Astrocyte (in vitro differentiated cells and primary cell): ENCODE results near the gene ANKRD33B. TPM values are rescaled to one million over a fixed set of nuclear protein-coding genes. Genes with fewer than 3 reads are reported as not detected.

Experiments
- DNase-seq: peaks from one replicate; pipeline ENCODE4 v3.0.0-alpha.2; 2010; ENCODE audit warnings: low read depth
- FAIRE-seq: peaks from 2 replicates; lab custom pipeline; 2011; peaks lifted over from hg19 to GRCh38; lab: Jason Lieb, UNC
- H2AFZ ChIP-seq: 2 replicates; pipeline ENCODE4 v1.6.0; 2012; ENCODE audit warnings: low read depth, low read length, inconsistent platforms
- H3K27ac ChIP-seq: 2 replicates; pipeline ENCODE4 v1.5.1; 2011; ENCODE audit warnings: low read depth, low read length, inconsistent platforms
- H3K27me3 ChIP-seq: 2 replicates; pipeline ENCODE4 v1.6.0; 2011; ENCODE audit warnings: low read length, inconsistent platforms; ENCODE audit not compliant: insufficient read depth
- H3K36me3 ChIP-seq: 2 replicates; pipeline ENCODE4 v1.5.1; 2011; ENCODE audit warnings: low read length, inconsistent platforms; ENCODE audit not compliant: insufficient read depth
- H3K4me1 ChIP-seq: 2 replicates; pipeline ENCODE4 v1.5.1; 2011; ENCODE audit warnings: low read length, inconsistent platforms; ENCODE audit not compliant: insufficient read depth
- H3K4me2 ChIP-seq: 2 replicates; pipeline ENCODE4 v1.6.0; 2012; ENCODE audit warnings: low read length, inconsistent platforms
- H3K4me3 ChIP-seq: 2 replicates; pipeline ENCODE4 v1.5.1; 2011; ENCODE audit warnings: low read depth, mild to moderate bottlenecking, low read length, inconsistent platforms; ENCODE audit not compliant: insufficient read depth
- H3K79me2 ChIP-seq: 2 replicates; pipeline ENCODE4 v1.6.0; 2012; ENCODE audit warnings: mild to moderate bottlenecking, low read length, inconsistent platforms; ENCODE audit not compliant: insufficient read depth
- H3K9ac ChIP-seq: 2 replicates; pipeline ENCODE4 v1.6.0; 2012; ENCODE audit warnings: mild to moderate bottlenecking, low read length, inconsistent platforms
- H3K9me3 ChIP-seq: 2 replicates; pipeline ENCODE4 v1.5.1; 2012; ENCODE audit warnings: low read depth, mild to moderate bottlenecking, low read length, inconsistent platforms; ENCODE audit not compliant: insufficient read depth
- H4K20me1 ChIP-seq: 2 replicates; pipeline ENCODE4 v1.6.0; 2012; ENCODE audit warnings: low read length, inconsistent platforms; ENCODE audit not compliant: insufficient read depth
- H3K27ac Mint-ChIP-seq: one replicate; pipeline ENCODE4 v1.8.0; 2021; ENCODE audit warnings: mild to moderate bottlenecking, mixed read lengths; ENCODE audit not compliant: unreplicated experiment
- H3K27me3 Mint-ChIP-seq: one replicate; pipeline ENCODE4 v1.8.0; 2021; ENCODE audit warnings: low read depth, mixed read lengths; ENCODE audit not compliant: unreplicated experiment
- H3K36me3 Mint-ChIP-seq: one replicate; pipeline ENCODE4 v1.8.0; 2021; ENCODE audit warnings: low read depth, mixed read lengths; ENCODE audit not compliant: unreplicated experiment
- H3K4me1 Mint-ChIP-seq: one replicate; pipeline ENCODE4 v1.8.0; 2021; ENCODE audit warnings: low read depth, mixed read lengths; ENCODE audit not compliant: unreplicated experiment
- H3K4me3 Mint-ChIP-seq: one replicate; pipeline ENCODE4 v1.8.0; 2021; ENCODE audit warnings: mild to moderate bottlenecking, moderate library complexity, mixed read lengths; ENCODE audit not compliant: unreplicated experiment
- H3K9me3 Mint-ChIP-seq: one replicate; pipeline ENCODE4 v1.8.0; 2021; ENCODE audit warnings: mild to moderate bottlenecking, mixed read lengths; ENCODE audit not compliant: unreplicated experiment
- EZH2 ChIP-seq: IDR thresholded peaks from 2 replicates; pipeline ENCODE4 v1.6.1; 2012; ENCODE audit warnings: mild to moderate bottlenecking, low read length, inconsistent platforms; ENCODE audit not compliant: insufficient read depth
- total RNA-seq: library from RNA; stranded (reverse); gene quantifications from 2 replicates; pipeline ENCODE4 v1.2.1, GENCODE V29; 2021
- TF ChIP-seq, protein P1 (sequence below): IDR thresholded peaks from 2 replicates; pipeline ENCODE4 v1.5.1; 2011; ENCODE audit warnings: low read depth, mild to moderate bottlenecking, inconsistent platforms, low read length, moderate library complexity; ENCODE audit not compliant: insufficient read depth

Gene ANKRD33B
- total RNA-seq, 1 donor from 2014 or later: 22.7 TPM

DNA sequence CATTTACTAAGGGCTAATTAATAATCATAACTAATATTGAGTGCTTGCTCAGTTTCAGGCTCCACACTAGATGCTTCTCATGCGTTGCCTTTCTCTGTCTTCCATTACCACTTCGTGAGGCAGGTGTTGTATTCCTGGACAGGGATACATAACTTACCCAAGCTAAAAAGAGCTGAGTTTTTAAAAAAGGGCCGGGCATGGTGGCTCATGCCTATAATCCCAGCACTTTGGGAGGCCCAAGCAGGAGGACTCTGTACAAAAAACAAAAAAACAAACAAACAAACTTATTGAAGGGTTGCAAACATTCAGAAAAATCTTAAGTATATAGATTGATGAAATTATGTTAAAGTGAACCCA, 12.1 kb upstream of the ANKRD33B start:
- H4K20me1 ChIP-seq: no peaks in the 10 kb centered on the region
- no peak for TF ChIP-seq EZH2
- TF ChIP-seq, protein P1, sequence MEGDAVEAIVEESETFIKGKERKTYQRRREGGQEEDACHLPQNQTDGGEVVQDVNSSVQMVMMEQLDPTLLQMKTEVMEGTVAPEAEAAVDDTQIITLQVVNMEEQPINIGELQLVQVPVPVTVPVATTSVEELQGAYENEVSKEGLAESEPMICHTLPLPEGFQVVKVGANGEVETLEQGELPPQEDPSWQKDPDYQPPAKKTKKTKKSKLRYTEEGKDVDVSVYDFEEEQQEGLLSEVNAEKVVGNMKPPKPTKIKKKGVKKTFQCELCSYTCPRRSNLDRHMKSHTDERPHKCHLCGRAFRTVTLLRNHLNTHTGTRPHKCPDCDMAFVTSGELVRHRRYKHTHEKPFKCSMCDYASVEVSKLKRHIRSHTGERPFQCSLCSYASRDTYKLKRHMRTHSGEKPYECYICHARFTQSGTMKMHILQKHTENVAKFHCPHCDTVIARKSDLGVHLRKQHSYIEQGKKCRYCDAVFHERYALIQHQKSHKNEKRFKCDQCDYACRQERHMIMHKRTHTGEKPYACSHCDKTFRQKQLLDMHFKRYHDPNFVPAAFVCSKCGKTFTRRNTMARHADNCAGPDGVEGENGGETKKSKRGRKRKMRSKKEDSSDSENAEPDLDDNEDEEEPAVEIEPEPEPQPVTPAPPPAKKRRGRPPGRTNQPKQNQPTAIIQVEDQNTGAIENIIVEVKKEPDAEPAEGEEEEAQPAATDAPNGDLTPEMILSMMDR: no peak
- Mint-ChIP-seq H3K27ac (peak overlapping the region; percentile 98), H3K4me3 (no peak overlapping the region), H3K4me1 (peaks cover 42% of the 10 kb centered on the region), H3K27me3 (peaks cover 4% of the 10 kb centered on the region), H3K36me3 (no peaks in the 10 kb centered on the region), H3K9me3 (peaks cover 4% of the 10 kb centered on the region)
- no peak overlapping the region for H3K4me3 ChIP-seq
- peak overlapping the region; percentile 86 for H3K27ac ChIP-seq
- H3K9ac ChIP-seq: peak overlapping the region; percentile 70
- H3K4me2 ChIP-seq: peak overlapping the region; percentile 63
- H2AFZ ChIP-seq: no peak overlapping the region
- H3K27me3 ChIP-seq: no peaks in the 10 kb centered on the region
- DNase-seq (no peak), FAIRE-seq (no peak)
- H3K9me3 ChIP-seq: no peaks in the 10 kb centered on the region
- peaks cover 45% of the 10 kb centered on the region for H3K4me1 ChIP-seq
- no peaks in the 10 kb centered on the region for H3K36me3 ChIP-seq
- no peaks in the 10 kb centered on the region for H3K79me2 ChIP-seq

DNA sequence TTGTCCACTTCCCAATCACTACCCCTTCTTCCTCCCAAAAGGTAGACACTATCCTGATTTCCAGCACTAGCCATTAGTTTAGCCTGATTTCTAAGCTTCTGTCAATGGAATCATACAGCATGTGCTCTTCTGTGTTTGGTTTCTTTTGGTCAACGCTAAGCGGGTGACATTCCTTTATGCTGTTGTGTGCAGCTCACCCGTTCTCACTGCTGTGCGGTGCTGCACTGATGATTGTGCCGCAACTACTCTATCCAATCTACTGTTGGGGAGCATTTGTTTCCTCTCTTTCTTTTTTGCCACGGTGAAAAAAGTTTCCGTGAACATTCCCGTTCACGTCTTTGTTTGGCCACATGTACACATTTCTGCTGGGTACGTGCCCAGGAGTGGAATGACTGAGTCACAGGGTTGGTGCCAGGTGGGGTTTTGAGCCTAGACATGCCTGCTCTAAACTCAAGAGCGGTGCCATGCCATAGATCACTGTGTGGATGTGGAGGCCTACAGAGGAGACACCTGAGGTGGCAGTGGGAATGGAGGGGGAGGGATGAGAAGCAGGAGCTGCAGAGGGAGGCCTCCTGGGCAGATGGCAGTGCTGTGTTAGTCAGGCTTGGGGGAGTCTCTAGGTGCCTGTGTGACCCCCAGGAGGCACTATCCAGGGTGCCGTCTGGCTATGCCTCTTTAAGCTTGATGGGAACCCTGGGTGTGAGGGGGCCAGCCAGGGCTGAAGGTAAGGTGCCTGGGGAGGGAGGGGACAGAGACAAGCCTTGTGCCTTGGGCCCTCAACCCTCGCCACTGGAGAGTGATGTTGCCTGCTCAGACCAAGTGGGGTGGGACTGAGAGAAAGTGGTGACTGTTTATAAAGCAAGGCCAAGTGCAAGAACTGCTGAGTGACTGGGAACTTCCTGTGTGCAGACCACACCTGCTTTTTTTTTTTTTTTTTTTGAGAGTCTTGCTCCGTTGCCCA, 11.4 kb upstream of the ANKRD33B start:
- Mint-ChIP-seq H3K4me1 (peaks cover 49% of the 10 kb centered on the region), H3K9me3 (peaks cover 4% of the 10 kb centered on the region), H3K4me3 (peak overlapping the region; percentile 5), H3K27me3 (peaks cover 2% of the 10 kb centered on the region), H3K36me3 (no peaks in the 10 kb centered on the region), H3K27ac (peak overlapping the region; percentile 98)
- FAIRE-seq (no peak), DNase-seq (peak; percentile 70)
- Histone ChIP-seq H3K79me2 (no peaks in the 10 kb centered on the region), H3K4me3 (no peak overlapping the region), H2AFZ (no peak overlapping the region), H3K4me2 (peak overlapping the region; percentile 63), H3K9me3 (no peaks in the 10 kb centered on the region), H3K27ac (peak overlapping the region; percentile 86), H3K4me1 (peaks cover 52% of the 10 kb centered on the region), H4K20me1 (no peaks in the 10 kb centered on the region), H3K27me3 (no peaks in the 10 kb centered on the region), H3K36me3 (no peaks in the 10 kb centered on the region), H3K9ac (peak overlapping the region; percentile 70)
- no peak for TF ChIP-seq EZH2
- TF ChIP-seq, protein P1: no peak

DNA sequence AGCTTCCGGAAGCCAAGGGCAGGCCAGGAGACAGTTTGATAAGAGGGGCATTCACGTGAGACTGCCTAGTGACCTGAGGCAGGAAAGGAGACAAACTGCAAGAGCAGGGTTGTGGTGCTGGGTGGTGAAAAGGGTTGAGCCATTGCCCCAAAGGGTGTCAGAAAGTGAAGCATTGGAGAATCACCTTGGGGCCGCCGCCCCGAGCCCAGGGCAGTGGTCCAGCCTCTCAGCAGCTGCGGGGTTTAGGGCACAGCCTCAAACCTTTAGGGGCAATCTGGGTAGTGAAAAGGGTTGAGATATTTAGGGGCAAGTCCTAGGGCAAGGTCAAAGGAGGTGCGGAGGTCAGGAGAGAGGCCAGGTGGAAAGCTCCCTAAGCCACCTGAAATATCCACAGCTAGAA, 10.4 kb upstream of the ANKRD33B start:
- Mint-ChIP-seq H3K4me3 (no peak overlapping the region), H3K36me3 (no peaks in the 10 kb centered on the region), H3K27me3 (no peaks in the 10 kb centered on the region), H3K27ac (peak overlapping the region; percentile 98), H3K4me1 (peaks cover 56% of the 10 kb centered on the region), H3K9me3 (peaks cover 2% of the 10 kb centered on the region)
- Histone ChIP-seq H3K27me3 (no peaks in the 10 kb centered on the region), H3K4me2 (no peak overlapping the region), H3K36me3 (no peaks in the 10 kb centered on the region), H3K4me3 (no peak overlapping the region), H3K9me3 (no peaks in the 10 kb centered on the region), H3K4me1 (peaks cover 54% of the 10 kb centered on the region), H3K27ac (no peak overlapping the region), H2AFZ (no peak overlapping the region), H3K79me2 (no peaks in the 10 kb centered on the region), H3K9ac (no peak overlapping the region), H4K20me1 (no peaks in the 10 kb centered on the region)
- no peak for FAIRE-seq
- DNase-seq: no peak
- no peak for TF ChIP-seq EZH2
- TF ChIP-seq, protein P1: no peak
